Renal pelvis (tissue), 4 donors: ENCODE measurements around the gene LRBA. TPM values are rescaled to one million over a fixed set of nuclear protein-coding genes. Genes with fewer than 3 reads are reported as not detected.

ENCODE experiments used
- DNase-seq: peaks from one replicate; pipeline ENCODE4 v3.0.0-alpha.2; 2013
- polyA plus RNA-seq, 3 donors: library from polyadenylated mRNA; unstranded; fragments of 120-200 nt; gene quantifications; one replicate each; pipeline ENCODE4 v1.2.1, GENCODE V29; 2013; ENCODE audit not compliant: insufficient read length in 3 of 3

The LRBA gene
- polyA plus RNA-seq, 3 donors = 60.9 to 76.1 (median 63.6) TPM

DNA sequence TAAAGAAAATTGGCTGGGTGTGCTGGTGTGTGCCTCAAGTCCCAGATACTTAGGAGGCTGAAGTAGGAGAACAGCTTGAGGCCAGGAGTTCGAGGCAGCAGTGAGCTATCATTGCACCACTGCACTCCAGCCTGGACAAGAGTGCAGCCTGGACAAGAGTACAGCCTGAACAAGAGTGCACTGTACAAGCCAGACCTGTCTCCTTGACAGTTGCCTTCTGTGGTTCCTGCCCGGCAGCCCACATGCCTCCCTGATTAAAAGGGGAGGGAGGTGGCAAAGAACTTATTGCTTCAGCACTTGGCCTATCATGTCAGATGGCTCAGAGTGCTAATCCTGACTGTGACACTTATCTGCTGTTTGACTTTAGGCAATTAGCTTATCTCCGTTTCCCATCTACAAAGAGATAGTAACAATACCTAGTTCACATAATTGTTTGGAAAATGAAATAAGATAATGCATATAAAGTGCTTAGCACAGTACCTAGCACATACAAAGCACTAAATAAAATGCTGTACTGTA, 687.8 kb downstream of the LRBA start:
- no peak for DNase-seq

DNA sequence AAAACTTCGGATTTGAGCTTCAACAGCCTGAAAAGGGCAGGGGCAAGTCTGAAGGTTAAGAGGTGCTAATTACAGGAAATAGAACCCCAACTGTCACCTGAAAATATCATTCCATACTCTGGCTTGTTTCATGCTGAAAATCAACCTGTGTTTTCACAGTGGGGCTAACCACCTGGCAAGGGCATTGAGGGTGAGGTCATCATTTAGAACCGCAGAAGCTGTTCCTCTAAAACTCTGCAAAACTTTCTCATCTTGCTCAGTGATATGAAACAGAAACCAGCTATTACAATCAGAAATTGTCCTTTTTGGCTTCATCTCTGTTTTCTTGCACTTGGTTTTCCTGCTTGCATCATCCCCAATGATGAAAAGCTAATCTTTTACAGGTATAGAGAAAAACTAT, 689.2 kb downstream of the LRBA start:
- no peak for DNase-seq

DNA sequence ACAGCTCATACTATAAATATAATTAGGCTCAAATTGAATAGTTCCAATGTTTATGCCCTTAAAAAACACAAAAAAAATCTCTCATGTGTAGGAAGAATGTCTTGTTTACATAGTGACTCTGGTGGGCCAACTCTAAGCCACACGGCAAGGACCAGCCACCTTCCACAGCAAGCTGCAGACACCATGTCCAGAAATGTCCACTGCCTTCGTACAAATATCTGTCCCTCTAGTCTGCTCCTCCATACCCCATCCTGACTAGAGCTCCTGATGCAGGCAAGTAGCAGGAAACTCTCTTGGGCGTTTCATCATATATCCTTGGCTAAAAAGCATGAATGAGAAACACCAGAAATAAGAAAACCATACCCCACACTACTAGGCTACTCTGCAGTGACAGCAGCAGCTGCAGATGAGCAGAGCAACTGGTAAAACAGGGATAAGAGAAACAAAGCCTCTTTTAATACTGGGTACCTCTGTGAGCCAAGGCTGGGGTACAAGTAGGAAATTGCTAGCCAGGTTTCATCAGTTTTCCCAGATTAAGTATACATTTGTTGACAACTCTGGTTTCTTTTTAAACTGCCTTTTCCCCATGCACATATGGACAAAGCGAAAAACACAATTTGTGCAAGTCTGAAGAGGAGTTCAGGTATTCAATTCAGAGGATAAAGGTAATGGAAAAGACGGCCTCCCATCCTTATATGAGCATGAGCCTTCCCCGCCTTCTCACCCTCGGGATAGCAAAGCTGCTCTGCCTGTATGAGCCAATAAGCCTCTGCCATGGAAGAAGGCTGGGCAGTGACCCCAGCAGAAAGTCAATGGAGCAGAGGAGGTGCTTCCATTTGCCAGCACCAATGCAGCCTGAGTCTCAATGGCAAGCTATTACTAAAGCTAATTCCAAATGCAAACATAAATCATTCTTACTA, 691.4 kb downstream of the LRBA start:
- no peak for DNase-seq

DNA sequence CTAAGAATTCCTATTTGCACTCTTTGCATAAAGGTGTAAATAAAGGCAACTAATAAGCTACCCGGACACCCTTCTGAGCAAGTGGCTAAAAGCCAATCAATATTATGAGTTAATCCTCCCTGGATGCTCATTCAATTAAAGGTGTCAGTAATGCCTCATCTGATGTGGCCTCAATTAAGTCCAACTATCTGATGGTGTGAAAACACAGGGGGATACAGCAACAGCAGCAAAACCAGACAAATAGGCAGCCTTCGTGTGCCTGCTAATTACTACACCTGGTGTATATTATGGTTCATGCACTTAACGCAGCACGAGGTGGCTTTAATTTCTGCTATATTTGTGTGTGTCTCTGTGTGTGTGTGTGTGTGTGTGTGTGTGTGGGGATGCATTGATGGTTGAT, 692.4 kb downstream of the LRBA start:
- DNase-seq = no peak

DNA sequence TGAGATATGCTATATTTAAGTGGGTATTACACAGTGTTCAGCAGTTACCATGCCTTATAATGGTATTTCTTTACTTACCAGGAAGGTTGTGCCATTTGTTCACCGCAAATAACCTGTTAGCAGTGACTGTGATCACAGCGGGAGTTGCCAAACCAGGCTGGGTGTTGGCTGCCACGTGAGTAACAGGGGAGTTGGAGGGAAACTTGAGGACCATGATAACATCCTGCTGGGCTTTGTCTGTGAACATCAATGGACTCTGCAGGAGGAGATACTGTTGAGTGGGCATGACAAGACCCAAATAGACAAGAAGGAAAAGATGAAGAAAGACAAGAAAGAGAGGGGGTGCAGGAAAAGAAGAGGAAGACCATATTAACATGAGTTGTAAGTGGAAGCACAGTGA, 694.0 kb downstream of the LRBA start:
- no peak for DNase-seq

DNA sequence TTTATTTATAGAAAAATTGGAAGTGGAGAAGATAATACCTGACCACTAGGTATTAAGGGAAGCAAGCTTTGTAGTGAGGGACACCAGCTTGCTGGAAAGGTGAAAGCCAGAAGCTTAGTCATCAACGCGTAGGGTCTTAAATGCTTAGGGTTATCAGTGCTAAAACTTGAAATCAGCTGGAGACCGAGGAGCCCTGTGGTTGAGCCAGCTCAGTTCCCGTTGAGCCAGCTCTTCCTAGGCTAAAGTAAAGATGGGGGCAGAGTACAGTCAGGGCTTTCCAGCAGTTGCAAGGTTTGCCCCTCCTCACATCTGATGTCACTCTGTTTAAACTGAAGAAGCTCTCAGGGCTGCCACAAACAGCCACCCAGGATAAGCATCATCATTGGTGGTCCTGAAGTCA, 696.1 kb downstream of the LRBA start:
- DNase-seq = no peak

DNA sequence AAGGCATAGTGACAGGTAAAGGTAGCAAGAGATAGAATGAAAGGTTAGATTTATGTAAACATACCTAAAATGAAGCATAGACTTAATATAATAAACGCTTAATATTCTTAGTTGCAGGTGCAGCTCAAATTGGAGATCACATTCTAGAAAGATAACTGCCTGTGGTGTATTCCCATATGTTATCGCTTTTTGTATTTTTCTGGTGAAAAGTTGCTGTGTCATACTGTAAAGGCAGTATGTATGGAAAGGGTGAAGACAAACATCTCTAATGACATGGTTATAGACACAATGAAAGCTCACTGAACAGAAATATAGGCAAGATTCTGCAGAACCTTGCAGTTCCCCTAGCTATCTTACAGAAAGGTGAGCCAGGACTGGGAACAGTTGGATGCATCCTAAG, 696.6 kb downstream of the LRBA start:
- DNase-seq = no peak

DNA sequence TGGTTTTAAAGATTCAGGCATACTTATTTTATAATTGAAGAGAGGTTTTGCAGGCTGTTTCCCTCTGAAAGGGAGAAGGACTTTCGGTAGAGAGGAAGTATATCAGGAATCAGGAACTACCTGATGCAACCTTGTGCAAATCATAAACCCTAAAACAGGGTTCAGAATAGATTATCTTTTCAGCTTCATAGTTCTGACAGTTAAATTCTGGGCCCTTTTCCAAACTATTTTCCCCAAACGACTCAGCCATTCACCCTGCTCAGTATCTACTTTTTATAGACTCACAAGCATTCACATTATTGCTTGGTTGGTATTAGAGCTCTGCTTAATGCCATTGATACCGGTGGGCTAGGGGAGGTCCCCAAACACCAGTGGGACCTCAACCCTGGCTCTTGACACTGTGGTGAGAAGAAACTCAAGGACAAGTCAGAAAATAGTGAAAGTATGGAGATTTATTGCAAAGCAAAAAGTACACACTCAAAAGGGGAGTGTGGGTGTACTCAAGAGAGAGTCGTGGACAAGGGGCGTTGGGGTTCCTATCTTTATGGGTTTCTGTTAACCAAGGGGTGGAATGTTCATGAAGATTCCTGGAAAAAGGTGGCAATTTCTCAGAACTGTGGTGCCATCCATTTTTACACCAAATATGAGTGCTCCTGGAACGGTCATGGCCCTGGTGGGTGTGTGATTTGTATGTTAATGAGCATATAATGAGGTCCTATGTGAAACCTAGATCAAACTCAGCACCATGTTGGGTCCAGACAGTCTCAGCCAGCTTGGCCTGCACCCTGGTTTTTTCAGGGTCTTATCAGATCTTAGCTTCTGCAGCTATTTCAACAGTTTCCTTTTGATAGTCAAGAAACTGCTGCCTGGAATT, 698.5 kb downstream of the LRBA start:
- DNase-seq = no peak

DNA sequence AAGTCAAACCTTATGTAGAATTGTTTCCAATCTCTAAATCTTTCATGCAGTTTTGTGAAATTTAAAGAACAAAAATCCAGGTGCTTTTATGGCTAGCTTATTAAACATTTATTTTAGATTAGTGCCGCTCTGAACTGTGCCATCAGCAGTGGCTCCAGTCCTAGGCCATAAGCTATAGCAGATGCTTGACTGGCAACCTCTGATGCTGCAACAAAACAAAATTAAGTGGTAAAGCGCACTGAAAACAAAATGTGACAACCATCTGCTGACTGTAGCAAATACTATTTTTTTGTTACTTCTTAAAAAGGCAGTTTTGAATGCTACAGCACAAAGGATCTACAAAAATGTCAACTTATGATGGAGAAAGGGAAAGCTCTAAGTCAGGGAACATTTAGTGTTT, 699.4 kb downstream of the LRBA start:
- no peak for DNase-seq

DNA sequence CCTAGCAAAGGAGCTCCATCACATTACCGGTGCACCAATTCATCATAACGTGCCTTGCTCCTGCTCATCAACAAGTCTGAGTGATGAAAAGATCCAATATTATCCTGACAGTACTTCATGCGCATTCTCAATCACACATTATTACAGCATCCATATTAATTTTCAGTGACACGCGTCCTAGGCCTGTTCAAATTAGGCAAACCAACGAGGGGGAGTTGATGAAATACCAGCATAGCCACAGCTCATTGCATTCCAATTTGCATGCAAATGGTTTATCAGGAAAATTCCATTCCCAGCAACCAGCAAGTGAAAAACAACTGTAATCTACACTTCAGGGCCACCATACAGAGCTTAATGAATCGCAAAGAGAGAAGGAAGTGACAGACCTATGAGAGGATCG, 699.9 kb downstream of the LRBA start:
- peak; percentile 29 for DNase-seq

DNA sequence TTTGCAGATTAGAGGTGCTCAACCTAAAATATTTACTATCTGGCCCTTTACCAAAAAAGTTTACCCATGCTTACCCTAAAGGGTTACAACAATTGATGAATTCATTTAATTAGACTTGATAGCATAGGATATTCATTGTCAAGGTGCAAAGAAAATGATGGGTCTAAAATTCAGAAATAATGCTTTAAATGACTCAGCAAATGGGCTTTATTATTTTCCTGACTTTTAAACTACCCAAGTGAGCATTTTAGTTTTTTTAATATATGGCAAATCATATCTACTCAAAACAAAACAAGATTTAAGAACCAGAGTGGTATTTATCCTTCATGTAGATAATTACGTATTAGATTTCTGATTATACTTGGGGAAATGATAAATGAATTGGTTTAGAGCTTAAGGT, 701.1 kb downstream of the LRBA start:
- DNase-seq = no peak

DNA sequence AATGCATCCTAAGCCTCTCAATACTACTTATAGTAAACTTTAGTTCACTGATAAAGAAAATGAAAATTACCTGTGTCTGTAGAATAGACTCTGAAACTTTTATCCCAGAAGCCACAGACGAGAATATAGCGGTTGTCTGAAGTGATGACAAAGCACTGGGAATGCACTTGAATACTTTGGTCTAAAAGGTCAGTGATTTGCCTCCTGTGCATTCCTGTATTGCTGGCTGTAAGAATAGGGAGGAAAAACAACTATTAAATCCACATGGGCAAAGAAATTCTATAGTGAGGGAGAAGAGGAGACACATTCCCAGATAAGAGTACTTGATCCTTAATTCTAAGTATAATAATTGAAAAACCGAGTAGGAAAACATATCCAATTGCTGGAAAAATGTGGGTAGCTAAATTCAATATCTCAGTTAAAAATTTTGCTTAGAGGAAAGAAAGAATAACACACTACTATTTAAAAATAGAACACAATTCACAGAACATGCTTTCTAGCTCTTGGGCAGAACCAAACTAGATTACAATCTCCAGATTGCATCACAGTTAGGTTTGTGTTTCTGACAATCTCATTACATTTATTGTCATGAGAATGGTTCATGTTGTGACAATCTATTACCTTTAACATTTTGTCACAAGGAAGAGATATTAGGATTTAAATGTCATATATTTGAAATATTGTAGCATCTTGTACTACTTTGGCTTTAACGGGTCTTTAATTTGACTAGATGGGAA, 704.8 kb downstream of the LRBA start:
- DNase-seq = no peak

DNA sequence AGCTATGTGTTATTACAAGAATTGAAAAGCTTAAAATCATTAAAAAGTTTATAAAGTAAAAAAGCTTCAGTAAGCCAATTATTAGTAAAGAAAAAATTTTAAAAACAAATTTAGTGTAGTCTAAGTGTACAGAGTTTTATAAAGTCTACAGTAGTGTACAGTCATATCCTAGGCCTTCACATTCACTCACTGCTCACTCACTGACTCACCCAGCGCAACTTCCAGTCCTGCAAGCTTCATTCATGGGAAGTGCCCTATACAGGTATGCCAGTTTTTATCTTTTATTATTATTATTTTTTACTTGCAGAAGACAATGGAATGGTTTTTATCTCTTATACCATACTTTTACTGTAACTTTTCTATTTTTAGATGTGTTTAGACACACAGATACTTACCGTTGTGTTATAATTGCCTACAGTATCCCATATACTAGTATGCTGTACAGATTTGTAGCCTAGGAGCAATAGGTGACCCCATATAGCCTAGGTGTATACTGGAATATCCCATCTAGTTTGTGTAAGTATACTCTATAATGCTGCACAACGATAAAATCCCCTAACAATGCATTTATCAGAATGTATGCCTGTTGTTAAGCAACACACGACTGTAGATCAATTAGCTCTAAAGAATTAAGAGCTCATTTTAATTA, 706.1 kb downstream of the LRBA start:
- no peak for DNase-seq

DNA sequence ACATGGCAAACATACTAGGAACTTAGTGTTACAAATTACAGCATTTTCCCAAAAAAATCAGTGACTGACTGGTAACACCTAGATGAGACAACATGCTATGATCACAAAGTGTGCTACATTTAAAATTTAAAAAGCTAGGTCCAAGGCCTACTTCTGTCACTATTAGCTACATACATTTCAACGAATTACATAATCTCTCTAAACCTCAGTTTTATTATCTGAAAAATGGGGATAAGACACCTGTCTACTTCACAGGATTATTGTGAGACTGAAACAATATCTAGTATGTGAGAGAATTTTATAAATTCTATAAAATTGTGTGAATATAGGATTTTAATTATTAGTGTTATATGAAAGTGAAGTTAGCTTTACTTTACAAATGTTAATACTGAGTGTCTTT, 708.4 kb downstream of the LRBA start:
- DNase-seq = no peak

DNA sequence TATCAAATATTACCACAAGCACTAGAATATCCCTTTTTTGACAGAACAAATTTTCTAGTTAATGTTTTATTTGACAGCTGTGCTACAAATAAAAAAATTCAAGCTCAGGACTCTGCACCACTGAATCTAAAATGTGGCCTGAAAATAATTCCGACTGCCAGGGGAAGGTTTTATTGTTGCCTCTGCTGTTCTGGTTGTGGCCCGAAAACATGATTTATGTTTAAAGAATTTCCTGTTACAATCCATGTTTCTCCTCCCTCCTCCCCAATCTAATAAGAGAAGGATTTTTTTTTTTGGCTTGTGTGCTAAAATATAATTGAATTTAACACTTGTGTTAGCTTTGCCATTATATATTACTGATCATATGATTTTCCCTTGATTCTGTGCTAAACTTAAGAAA, 709.1 kb downstream of the LRBA start:
- no peak for DNase-seq

DNA sequence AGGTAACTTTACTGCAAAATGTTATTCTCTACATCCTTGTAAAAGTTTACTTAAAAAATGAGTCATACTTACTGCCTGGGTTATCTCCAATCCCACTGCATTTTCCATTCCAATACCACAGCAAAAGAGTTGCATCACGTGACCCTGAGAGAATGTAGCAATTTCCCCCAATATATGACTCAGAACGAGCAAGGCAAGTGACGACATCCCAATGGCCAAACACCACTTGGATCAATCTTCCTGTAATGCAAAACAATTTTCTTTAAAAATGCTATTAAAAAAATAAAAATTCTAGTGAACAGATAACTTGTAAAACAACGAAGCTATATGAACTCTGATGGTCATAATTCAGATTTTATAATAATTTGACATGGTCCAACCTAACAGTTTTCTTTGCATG, 712.5 kb downstream of the LRBA start:
- no peak for DNase-seq

DNA sequence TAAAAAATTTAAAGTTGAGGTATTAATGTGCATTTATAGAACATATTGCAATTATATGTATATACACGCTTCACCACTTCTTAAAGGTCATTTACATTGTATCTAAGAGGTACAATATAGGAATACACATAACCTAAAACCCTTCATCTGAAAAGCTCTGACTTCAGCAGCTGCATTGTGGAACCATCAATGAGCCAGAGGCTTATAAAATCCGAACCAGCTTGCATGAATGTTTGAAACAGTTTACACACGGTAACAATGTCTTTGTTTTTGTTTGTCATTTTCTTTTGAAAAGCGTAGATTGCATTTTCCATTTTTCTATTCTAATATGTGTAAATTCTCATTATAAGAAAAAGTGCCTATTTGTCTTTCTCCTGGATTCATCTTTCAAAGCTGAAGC, 715.3 kb downstream of the LRBA start:
- no peak for DNase-seq

DNA sequence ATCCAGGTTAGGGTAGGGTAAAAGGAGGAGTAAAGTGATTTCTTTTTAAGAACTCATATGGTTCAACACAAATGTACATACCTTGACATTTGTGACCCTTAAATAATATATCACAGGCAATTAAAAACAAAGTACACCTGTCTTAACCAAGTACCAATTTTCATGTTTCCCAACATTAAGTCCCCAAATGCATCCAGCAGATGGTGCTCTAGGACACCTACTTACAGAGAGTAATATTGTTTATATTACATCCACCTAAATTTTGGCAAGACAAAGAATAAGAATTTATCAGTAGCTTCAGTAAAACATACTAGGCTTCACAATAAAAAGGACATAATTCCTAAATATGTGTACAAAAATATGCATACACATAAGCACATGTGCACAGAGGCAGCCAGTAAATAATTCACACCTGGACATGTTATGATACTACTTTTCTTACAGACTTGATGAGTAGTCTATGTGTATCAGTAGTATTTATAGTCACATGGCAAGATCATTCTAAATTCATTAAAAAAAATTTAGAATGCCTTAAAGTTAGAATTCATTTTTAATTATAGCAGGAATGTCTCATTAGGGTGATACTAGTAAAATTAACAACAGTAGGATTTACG, 717.1 kb downstream of the LRBA start:
- DNase-seq = peak; percentile 39

DNA sequence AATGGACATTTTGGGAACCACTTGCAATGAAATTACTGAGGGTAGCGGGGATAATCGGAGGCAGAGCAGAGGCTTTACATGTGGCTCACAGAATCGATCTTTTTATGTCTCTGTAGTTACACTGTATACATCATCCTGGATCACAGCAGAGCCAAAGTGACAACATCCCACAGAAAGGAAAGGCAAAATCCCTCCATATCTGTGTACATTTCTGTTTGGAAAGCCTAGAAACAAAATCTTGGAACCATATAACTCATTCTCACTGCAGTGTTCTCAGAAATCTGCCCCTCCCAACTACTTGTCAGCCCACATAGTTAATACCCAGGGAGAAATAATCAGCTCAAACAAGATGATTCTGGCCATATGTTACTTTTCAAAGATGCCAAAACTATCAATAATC, 725.2 kb downstream of the LRBA start:
- no peak for DNase-seq

DNA sequence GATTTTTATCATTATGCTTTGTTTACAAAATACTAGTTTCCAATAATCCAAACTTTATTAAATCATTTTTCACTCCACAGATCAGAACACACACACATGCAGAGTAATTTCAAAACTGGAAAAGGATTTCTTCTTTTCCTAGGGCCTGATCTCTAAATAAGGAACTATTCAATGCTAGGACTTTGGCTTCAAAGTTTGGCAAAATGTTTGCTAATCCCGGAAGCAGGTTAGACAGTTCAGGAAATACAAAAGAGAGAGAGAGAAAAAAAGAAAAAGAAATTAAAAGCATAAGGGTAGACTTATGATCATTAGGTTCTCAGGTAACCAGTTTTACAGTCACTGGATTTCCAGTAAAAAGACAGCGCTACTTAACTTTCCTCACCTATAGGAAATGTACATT, 725.9 kb downstream of the LRBA start:
- no peak for DNase-seq

DNA sequence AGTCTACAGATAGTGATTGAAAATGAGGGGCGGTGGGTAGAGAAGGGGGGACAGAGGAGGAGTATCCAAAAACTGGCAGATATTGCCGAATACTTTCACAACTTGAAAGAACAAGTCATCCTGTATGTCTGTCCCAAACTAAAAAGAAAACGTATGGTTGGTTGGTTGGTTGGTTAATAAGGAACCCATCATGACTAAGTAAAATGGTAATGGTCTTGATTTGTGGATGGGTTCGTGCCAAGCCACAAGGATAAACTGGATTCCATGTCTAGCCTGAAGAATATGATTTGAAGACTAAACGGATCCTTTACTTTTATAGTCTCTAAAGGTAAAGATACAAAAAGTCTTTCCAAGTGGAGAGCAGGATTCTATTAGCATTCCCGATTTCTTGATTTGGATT, 728.4 kb downstream of the LRBA start:
- DNase-seq = no peak
